Esophagus squamous epithelium (tissue), 4 donors: ENCODE data around the gene MS4A3.

ENCODE experiments used
- POLR2A ChIP-seq, 4 donors: fragments of 450-650 bp; IDR thresholded peaks; one replicate each; pipeline ENCODE4 v1.6.1; 2017; ENCODE audit warnings: antibody characterized with exemption in 4 of 4, mild to moderate bottlenecking in 4 of 4, moderate library complexity in 3 of 4
- TF ChIP-seq, protein P1 (sequence below), 6 experiments: fragments of 450-650 bp in 4 of 6; fragments of 200-600 bp in 2 of 6; sonication (generic) in 2 of 6; IDR thresholded peaks; one replicate each; pipeline ENCODE4 v1.5.1; 2016 to 2019; ENCODE audit warnings: antibody characterized with exemption in 6 of 6, mild to moderate bottlenecking in 4 of 6, moderate library complexity in 4 of 6

DNA sequence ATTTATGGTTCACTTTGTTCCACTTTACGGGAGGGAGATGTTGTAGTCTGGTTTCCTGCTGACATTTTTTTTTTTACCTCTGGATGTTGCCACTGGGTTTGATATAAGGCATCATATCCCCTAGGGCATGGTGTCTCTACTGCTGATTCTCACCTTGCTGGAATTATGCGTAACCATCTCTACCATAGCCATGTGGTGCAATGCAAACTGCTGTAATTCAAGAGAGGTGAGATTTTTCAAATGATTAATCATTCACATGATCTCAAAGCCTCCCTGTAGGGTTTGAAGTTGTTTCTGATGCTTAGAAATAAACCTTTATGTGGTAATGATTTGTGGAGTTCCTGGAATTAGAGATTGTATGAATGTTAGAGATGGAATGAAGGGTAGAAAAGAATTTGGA lies 13.0 kb downstream of the MS4A3 start:
- TF ChIP-seq, protein P1, sequence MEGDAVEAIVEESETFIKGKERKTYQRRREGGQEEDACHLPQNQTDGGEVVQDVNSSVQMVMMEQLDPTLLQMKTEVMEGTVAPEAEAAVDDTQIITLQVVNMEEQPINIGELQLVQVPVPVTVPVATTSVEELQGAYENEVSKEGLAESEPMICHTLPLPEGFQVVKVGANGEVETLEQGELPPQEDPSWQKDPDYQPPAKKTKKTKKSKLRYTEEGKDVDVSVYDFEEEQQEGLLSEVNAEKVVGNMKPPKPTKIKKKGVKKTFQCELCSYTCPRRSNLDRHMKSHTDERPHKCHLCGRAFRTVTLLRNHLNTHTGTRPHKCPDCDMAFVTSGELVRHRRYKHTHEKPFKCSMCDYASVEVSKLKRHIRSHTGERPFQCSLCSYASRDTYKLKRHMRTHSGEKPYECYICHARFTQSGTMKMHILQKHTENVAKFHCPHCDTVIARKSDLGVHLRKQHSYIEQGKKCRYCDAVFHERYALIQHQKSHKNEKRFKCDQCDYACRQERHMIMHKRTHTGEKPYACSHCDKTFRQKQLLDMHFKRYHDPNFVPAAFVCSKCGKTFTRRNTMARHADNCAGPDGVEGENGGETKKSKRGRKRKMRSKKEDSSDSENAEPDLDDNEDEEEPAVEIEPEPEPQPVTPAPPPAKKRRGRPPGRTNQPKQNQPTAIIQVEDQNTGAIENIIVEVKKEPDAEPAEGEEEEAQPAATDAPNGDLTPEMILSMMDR (IDR thresholded peaks at IDR 0.05): no peak
- TF ChIP-seq POLR2A (IDR thresholded peaks at IDR 0.05): no peak
